IMR-90 (cell line): ENCODE results near the gene IDH3G. TPM values are rescaled to one million over a fixed set of nuclear protein-coding genes. Genes with fewer than 3 reads are reported as not detected.

ENCODE experiments used
- ATAC-seq: fragments of 200-7000 bp; cut with Tn5 transposase; 2 replicates; pipeline ENCODE4 v1.9.1; 2020; ENCODE audit warnings: low read depth, mild to moderate bottlenecking, moderate library complexity
- BruUV-seq: library from RNA; stranded (reverse); fragments of 400-500 nt; replicated peaks from 2 replicates; lab custom pipeline; 2021; lab: Mats Ljungman, UMichigan
- CTCF ChIA-PET: fragments of 300-600 bp; formaldehyde crosslinking; extraction: SDS; loops from one replicate; lab custom pipeline; 2021; ENCODE audit warnings: antibody characterized with exemption; lab: Yijun Ruan, JAX
- POLR2A ChIA-PET: fragments of 300-600 bp; sonication (Branson Sonifier 250); formaldehyde crosslinking; loops from one replicate; lab custom pipeline; 2022; ENCODE audit warnings: antibody characterized with exemption; ENCODE audit not compliant: unreplicated experiment; lab: Charles Lee
- DNase-seq: peaks from one replicate; pipeline ENCODE4 v3.0.0; 2013
- H2AFZ ChIP-seq: replicated peaks from 2 replicates; pipeline ENCODE3; 2013; ENCODE audit warnings: low read length, mild to moderate bottlenecking; ENCODE audit not compliant: poor library complexity
- H2AK5ac ChIP-seq: 2 replicates; pipeline ENCODE4 v1.6.1; 2013; ENCODE audit warnings: low read depth, low read length, inconsistent platforms
- H2AK9ac ChIP-seq: replicated peaks from 2 replicates; pipeline ENCODE3; 2013; ENCODE audit warnings: mild to moderate bottlenecking, low read depth, low read length, moderate library complexity; ENCODE audit not compliant: poor library complexity
- H2BK120ac ChIP-seq: 2 replicates; pipeline ENCODE4 v1.6.1; 2013; ENCODE audit warnings: low read depth, low read length, inconsistent platforms
- H2BK15ac ChIP-seq: 3 replicates; pipeline ENCODE4 v1.6.1; 2013; ENCODE audit warnings: low read depth, low read length, inconsistent platforms
- H2BK20ac ChIP-seq: 2 replicates; pipeline ENCODE4 v1.6.1; 2013; ENCODE audit warnings: low read depth, mild to moderate bottlenecking, inconsistent platforms, low read length, moderate library complexity
- H2BK5ac ChIP-seq: 2 replicates; pipeline ENCODE4 v1.6.1; 2013; ENCODE audit warnings: mild to moderate bottlenecking, low read depth, low read length, inconsistent platforms; ENCODE audit not compliant: poor library complexity, severe bottlenecking
- H3K14ac ChIP-seq: replicated peaks from 2 replicates; pipeline ENCODE4 v1.6.1; 2013; ENCODE audit warnings: low read depth, low read length, inconsistent platforms
- H3K18ac ChIP-seq: 2 replicates; pipeline ENCODE4 v1.6.1; 2013; ENCODE audit warnings: low read depth, low read length, control low read depth
- H3K23ac ChIP-seq: 2 replicates; pipeline ENCODE4 v1.6.1; 2013; ENCODE audit warnings: low read depth, low read length, inconsistent platforms
- H3K27ac ChIP-seq: 2 replicates; pipeline ENCODE4 v1.5.1; 2013; ENCODE audit warnings: mild to moderate bottlenecking, control low read depth, low read length; ENCODE audit not compliant: insufficient read depth
- H3K27me3 ChIP-seq: 2 replicates; pipeline ENCODE4 v1.6.1; 2013; ENCODE audit warnings: low read length; ENCODE audit not compliant: control insufficient read depth, insufficient read depth
- H3K36me3 ChIP-seq: 2 replicates; pipeline ENCODE4 v1.6.1; 2013; ENCODE audit warnings: low read length, mixed read lengths; ENCODE audit not compliant: control insufficient read depth, insufficient read depth
- H3K4ac ChIP-seq: 2 replicates; pipeline ENCODE4 v1.6.1; 2013; ENCODE audit warnings: low read depth, low read length, inconsistent platforms
- H3K4me1 ChIP-seq: 2 replicates; pipeline ENCODE4 v1.6.1; 2013; ENCODE audit warnings: low read length, mixed read lengths; ENCODE audit not compliant: control insufficient read depth, insufficient read depth
- H3K4me2 ChIP-seq: 2 replicates; pipeline ENCODE4 v1.6.1; 2013; ENCODE audit warnings: low read depth, mild to moderate bottlenecking, control low read depth, low read length, moderate library complexity
- H3K4me3 ChIP-seq: 2 replicates; pipeline ENCODE4 v1.5.1; 2013; ENCODE audit warnings: low read depth, mild to moderate bottlenecking, control low read depth, low read length, moderate library complexity; ENCODE audit not compliant: insufficient read depth
- H3K56ac ChIP-seq: 2 replicates; pipeline ENCODE4 v1.6.1; 2013; ENCODE audit warnings: low read length, inconsistent platforms; ENCODE audit not compliant: insufficient read depth; ENCODE audit errors: extremely low read depth
- H3K79me1 ChIP-seq, 2 experiments: 2 replicates each; pipeline ENCODE4 v1.6.1; 2013; ENCODE audit warnings: low read length in 2 of 2, inconsistent platforms in 1 of 2, low read depth in 1 of 2
- H3K9ac ChIP-seq: 2 replicates; pipeline ENCODE4 v1.6.1; 2013; ENCODE audit warnings: low read depth, low read length, control low read depth
- H3K9me1 ChIP-seq: 2 replicates; pipeline ENCODE4 v1.6.1; 2013; ENCODE audit warnings: low read length, inconsistent platforms; ENCODE audit not compliant: insufficient read depth
- H3K9me3 ChIP-seq: 2 replicates; pipeline ENCODE4 v1.6.1; 2013; ENCODE audit warnings: low read length; ENCODE audit not compliant: control insufficient read depth, insufficient read depth
- H4K20me1 ChIP-seq: 2 replicates; pipeline ENCODE4 v1.6.1; 2013; ENCODE audit warnings: low read length, inconsistent platforms; ENCODE audit not compliant: insufficient read depth
- H4K5ac ChIP-seq: 2 replicates; pipeline ENCODE4 v1.6.1; 2013; ENCODE audit warnings: mild to moderate bottlenecking, low read depth, low read length, control low read depth
- H4K8ac ChIP-seq, 2 experiments: 2 replicates each; pipeline ENCODE4 v1.6.1; 2013; ENCODE audit warnings: low read depth in 2 of 2, low read length in 2 of 2, control low read depth in 1 of 2, inconsistent platforms in 1 of 2
- H4K91ac ChIP-seq: 2 replicates; pipeline ENCODE4 v1.6.1; 2013; ENCODE audit warnings: low read depth, low read length, inconsistent platforms; ENCODE audit not compliant: insufficient read depth
- BHLHE40 ChIP-seq: fragments of 150-350 bp; IDR thresholded peaks from 2 replicates; pipeline ENCODE4 v1.6.1; 2016; ENCODE audit warnings: mild to moderate bottlenecking, low read depth, low read length
- CEBPB ChIP-seq: IDR thresholded peaks from 2 replicates; pipeline ENCODE4 v1.6.1; 2012; ENCODE audit warnings: low read depth, low read length, improper control_type of control experiment
- CHD1 ChIP-seq: IDR thresholded peaks from 2 replicates; pipeline ENCODE4 v1.6.1; 2012; ENCODE audit warnings: low read depth, low read length, improper control_type of control experiment
- FOS ChIP-seq: fragments of 150-350 bp; IDR thresholded peaks from 2 replicates; pipeline ENCODE4 v1.6.1; 2016; ENCODE audit warnings: low read depth, low read length
- MAFK ChIP-seq: IDR thresholded peaks from 2 replicates; pipeline ENCODE4 v1.6.1; 2012; ENCODE audit warnings: low read depth, low read length, improper control_type of control experiment
- MAZ ChIP-seq: IDR thresholded peaks from 2 replicates; pipeline ENCODE4 v1.6.1; 2012; ENCODE audit warnings: low read depth, mild to moderate bottlenecking, low read length, improper control_type of control experiment, moderate library complexity, borderline replicate concordance
- MXI1 ChIP-seq: IDR thresholded peaks from 2 replicates; pipeline ENCODE4 v1.6.1; 2012; ENCODE audit warnings: low read depth, mild to moderate bottlenecking, low read length, moderate library complexity, borderline replicate concordance
- NFE2L2 ChIP-seq: fragments of 150-350 bp; IDR thresholded peaks from 2 replicates; pipeline ENCODE4 v1.6.1; 2016; ENCODE audit warnings: low read depth, mild to moderate bottlenecking, low read length
- POLR2A ChIP-seq: IDR thresholded peaks from 2 replicates; pipeline ENCODE4 v1.6.1; 2012; ENCODE audit warnings: mild to moderate bottlenecking, low read depth, low read length
- RAD21 ChIP-seq: IDR thresholded peaks from 2 replicates; pipeline ENCODE4 v1.6.1; 2012; ENCODE audit warnings: low read length, improper control_type of control experiment
- RCOR1 ChIP-seq: IDR thresholded peaks from 2 replicates; pipeline ENCODE4 v1.6.1; 2012; ENCODE audit warnings: mild to moderate bottlenecking, low read length, improper control_type of control experiment; ENCODE audit not compliant: insufficient replicate concordance
- RFX5 ChIP-seq: IDR thresholded peaks from 2 replicates; pipeline ENCODE4 v1.8.0; 2012; ENCODE audit warnings: low read depth, mild to moderate bottlenecking, low read length, moderate library complexity
- SMC3 ChIP-seq: fragments of 150-350 bp; IDR thresholded peaks from 2 replicates; pipeline ENCODE4 v1.6.1; 2016; ENCODE audit warnings: low read depth, mild to moderate bottlenecking, antibody characterized with exemption, low read length, moderate library complexity
- WGBS, 2 experiments: methylation state at CpG; one replicate each; pipeline versions ENCODE4 v1.1.5 to v1.1.7; 2013; ENCODE audit warnings: missing lambda C conversion rate in 2 of 2; ENCODE audit not compliant: insufficient read length in 1 of 2; ENCODE audit errors: extremely low coverage in 2 of 2; 5-methylcytosine and 5-hydroxymethylcytosine counted together
- dilution Hi-C: fragments of 300-500 bp; cut with HindIII; formaldehyde crosslinking; loops from one replicate; pipeline ENCODE4 v1.14.3; 2018; ENCODE audit warnings: low sequenced_read_pairs; ENCODE audit not compliant: unreplicated experiment
- in situ Hi-C: fragments of 300-500 bp; cut with MboI; formaldehyde crosslinking; loops from 3 replicates; pipeline ENCODE4 v1.14.3; 2019; ENCODE audit warnings: low sequenced_read_pairs, inconsistent platforms, mixed read lengths
- intact Hi-C: fragments of 100-400 bp; cut with micrococcal nuclease; formaldehyde crosslinking; loops from 2 replicates; pipeline ENCODE4 v1.10.0; 2022
- polyA plus RNA-seq, 3 experiments: library from polyadenylated mRNA; depleted of rRNA; stranded (reverse); fragments of >200 nt; gene quantifications; 2 replicates each; pipeline ENCODE4 v1.2.3, GENCODE V29; 2012; ENCODE audit warnings: low replicate concordance in 1 of 3
- total RNA-seq: library from RNA; depleted of rRNA; stranded (reverse); fragments of >200 nt; gene quantifications from 2 replicates; pipeline ENCODE4 v1.2.3, GENCODE V29; 2012
- TF ChIP-seq, protein P1 (sequence below): conservative IDR thresholded peaks from 2 replicates; pipeline ENCODE4 v1.5.1; 2012; ENCODE audit warnings: mild to moderate bottlenecking, low read depth, low read length, improper control_type of control experiment
- TF ChIP-seq, protein P2 (sequence below): fragments of 150-350 bp; IDR thresholded peaks from 2 replicates; pipeline ENCODE4 v1.6.1; 2016; ENCODE audit warnings: low read depth, mild to moderate bottlenecking, low read length, moderate library complexity, borderline replicate concordance
- TF ChIP-seq, protein P3 (sequence below): fragments of 150-350 bp; IDR thresholded peaks from 2 replicates; pipeline ENCODE4 v1.6.1; 2017; ENCODE audit warnings: mild to moderate bottlenecking, antibody characterized with exemption, low read length, low read depth

The IDH3G gene
- total and polyA plus RNA-seq, 2 of the 4 experiments (the other 2 are of a cell fraction): 79.4 to 85.7 TPM

- Histone ChIP-seq H3K9me1 (no peaks in the 10 kb centered on the region), H2AK9ac (no peak overlapping the region), H4K5ac (no peak overlapping the region), H2AFZ (no peak overlapping the region), H3K27me3 (no peaks in the 10 kb centered on the region), H2BK15ac (no peak overlapping the region), H2BK20ac (no peak overlapping the region), H4K20me1 (no peaks in the 10 kb centered on the region), H3K4me3 (no peak overlapping the region), H3K36me3 (peaks cover 4% of the 10 kb centered on the region; the same call in 1 of the 2 replicates), H3K18ac (no peak overlapping the region), H3K4me2 (no peak overlapping the region), H2AK5ac (no peak overlapping the region), H3K4me1 (no peaks in the 10 kb centered on the region), H3K4ac (no peak overlapping the region), H4K8ac (no peak overlapping the region), H3K79me1 (no peaks in the 10 kb centered on the region), H3K56ac (no peak overlapping the region), H3K9ac (no peak overlapping the region), H2BK5ac (no peak overlapping the region), H3K23ac (no peak overlapping the region), H3K9me3 (no peaks in the 10 kb centered on the region; the same call in 1 of the 2 replicates), H3K27ac (no peak overlapping the region), H4K91ac (no peak overlapping the region), H2BK120ac (no peak overlapping the region), H3K14ac (no peak overlapping the region)
- intact Hi-C loops (no loop called here), dilution Hi-C loops (no loop called here), in situ Hi-C loops (no loop called here)
- ChIA-PET CTCF (no interaction called here), POLR2A (no interaction called here)
- TF ChIP-seq NFE2L2 (no peak), CEBPB (no peak), MXI1 (no peak), FOS (no peak), RFX5 (no peak), SMC3 (no peak), RAD21 (no peak), POLR2A (no peak), MAFK (no peak), RCOR1 (no peak), BHLHE40 (no peak), MAZ (no peak), CHD1 (no peak)
- TF ChIP-seq, protein P1, sequence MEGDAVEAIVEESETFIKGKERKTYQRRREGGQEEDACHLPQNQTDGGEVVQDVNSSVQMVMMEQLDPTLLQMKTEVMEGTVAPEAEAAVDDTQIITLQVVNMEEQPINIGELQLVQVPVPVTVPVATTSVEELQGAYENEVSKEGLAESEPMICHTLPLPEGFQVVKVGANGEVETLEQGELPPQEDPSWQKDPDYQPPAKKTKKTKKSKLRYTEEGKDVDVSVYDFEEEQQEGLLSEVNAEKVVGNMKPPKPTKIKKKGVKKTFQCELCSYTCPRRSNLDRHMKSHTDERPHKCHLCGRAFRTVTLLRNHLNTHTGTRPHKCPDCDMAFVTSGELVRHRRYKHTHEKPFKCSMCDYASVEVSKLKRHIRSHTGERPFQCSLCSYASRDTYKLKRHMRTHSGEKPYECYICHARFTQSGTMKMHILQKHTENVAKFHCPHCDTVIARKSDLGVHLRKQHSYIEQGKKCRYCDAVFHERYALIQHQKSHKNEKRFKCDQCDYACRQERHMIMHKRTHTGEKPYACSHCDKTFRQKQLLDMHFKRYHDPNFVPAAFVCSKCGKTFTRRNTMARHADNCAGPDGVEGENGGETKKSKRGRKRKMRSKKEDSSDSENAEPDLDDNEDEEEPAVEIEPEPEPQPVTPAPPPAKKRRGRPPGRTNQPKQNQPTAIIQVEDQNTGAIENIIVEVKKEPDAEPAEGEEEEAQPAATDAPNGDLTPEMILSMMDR: no peak
- TF ChIP-seq, protein P2, sequence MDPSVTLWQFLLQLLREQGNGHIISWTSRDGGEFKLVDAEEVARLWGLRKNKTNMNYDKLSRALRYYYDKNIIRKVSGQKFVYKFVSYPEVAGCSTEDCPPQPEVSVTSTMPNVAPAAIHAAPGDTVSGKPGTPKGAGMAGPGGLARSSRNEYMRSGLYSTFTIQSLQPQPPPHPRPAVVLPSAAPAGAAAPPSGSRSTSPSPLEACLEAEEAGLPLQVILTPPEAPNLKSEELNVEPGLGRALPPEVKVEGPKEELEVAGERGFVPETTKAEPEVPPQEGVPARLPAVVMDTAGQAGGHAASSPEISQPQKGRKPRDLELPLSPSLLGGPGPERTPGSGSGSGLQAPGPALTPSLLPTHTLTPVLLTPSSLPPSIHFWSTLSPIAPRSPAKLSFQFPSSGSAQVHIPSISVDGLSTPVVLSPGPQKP: no peak
- TF ChIP-seq, protein P3, sequence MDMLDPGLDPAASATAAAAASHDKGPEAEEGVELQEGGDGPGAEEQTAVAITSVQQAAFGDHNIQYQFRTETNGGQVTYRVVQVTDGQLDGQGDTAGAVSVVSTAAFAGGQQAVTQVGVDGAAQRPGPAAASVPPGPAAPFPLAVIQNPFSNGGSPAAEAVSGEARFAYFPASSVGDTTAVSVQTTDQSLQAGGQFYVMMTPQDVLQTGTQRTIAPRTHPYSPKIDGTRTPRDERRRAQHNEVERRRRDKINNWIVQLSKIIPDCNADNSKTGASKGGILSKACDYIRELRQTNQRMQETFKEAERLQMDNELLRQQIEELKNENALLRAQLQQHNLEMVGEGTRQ: no peak
- ATAC-seq: no peak
- BruUV-seq: no TSS peak
- no peak for DNase-seq
- 93% methylated on average over 5 of the region's 22 CpGs; no CpG with 5 or more reads in 1 of the 2 experiments for WGBS, 2 experiments
These were observed 17.5 kb downstream of the IDH3G start for GRCh38 chrX:153776611-153777045.
